ENCODE measurements around the gene KLHL29.

DNA sequence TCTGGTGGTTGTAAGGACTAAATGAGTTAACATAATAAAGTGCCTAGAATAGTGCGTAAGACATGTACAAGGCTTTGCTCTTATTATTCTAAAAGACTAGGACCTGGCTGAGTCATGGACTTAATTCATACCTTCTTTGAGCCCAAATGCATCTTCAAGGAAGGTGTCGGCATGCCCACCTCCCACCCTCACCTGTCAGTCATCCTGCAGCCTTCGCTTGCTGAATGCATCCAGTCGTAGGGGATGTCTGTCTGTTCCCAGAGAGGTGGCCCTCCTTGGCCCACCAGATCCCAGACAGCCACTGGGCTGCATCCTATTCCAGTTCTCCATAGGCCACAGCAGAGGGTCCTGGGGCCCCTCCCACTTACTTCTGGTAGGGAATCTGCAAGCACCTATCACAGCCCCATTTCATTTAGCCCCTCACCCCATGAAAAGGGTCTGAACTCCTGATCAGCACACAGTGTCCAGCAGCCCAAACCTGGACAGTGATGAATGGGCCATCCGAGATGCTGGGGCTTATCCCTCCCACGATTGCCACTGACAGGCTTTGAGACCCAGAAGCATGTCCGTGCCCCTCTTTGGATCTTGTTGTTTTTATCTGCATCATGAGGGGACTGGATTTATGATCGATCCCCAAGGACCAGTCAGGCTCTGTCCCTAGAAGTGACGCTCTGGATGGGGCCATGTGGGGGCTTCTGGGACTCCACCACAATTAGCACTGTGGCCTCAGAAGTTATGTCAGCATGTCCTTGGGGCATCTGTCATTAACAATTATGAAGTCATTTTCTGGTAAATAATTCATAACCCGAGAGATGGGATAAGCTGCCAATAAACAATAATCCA is 101.1 kb downstream of the KLHL29 start:
- TF ChIP-seq, protein P1, sequence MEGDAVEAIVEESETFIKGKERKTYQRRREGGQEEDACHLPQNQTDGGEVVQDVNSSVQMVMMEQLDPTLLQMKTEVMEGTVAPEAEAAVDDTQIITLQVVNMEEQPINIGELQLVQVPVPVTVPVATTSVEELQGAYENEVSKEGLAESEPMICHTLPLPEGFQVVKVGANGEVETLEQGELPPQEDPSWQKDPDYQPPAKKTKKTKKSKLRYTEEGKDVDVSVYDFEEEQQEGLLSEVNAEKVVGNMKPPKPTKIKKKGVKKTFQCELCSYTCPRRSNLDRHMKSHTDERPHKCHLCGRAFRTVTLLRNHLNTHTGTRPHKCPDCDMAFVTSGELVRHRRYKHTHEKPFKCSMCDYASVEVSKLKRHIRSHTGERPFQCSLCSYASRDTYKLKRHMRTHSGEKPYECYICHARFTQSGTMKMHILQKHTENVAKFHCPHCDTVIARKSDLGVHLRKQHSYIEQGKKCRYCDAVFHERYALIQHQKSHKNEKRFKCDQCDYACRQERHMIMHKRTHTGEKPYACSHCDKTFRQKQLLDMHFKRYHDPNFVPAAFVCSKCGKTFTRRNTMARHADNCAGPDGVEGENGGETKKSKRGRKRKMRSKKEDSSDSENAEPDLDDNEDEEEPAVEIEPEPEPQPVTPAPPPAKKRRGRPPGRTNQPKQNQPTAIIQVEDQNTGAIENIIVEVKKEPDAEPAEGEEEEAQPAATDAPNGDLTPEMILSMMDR (IDR thresholded peaks at IDR 0.05): no peak
- TF ChIP-seq POLR2A (IDR thresholded peaks at IDR 0.05): no peak

Data from thyroid gland (tissue), 4 donors.